ENCODE measurements around the gene LPP. TPM values are rescaled to one million over a fixed set of nuclear protein-coding genes. Genes with fewer than 3 reads are reported as not detected.

The LPP gene
- total and polyA plus RNA-seq, 9 of the 15 experiments (the other 6 are each of a cell fraction or from before 2014, with no cell fraction given), result 0.07 to 0.18 TPM; not detected in 7

GRCh38 chr3:188472336-188472735 is 318.4 kb downstream of the LPP start:
- Histone ChIP-seq H3K9ac (ENCODE audit: insufficient read depth in 1 of 2, low read depth in 2 of 2, low read length in 2 of 2) (no peak overlapping the region), H3K27me3 (ENCODE audit: control insufficient read depth in 2 of 2, insufficient read depth in 2 of 2, low read length in 2 of 2) (no peaks in the 10 kb centered on the region), H2AFZ (ENCODE audit: low read depth, low read length) (no peak overlapping the region), H3K4me2 (ENCODE audit: insufficient read depth, low read length) (no peak overlapping the region), H4K20me1 (replicated peaks; ENCODE audit: control insufficient read depth, insufficient read depth, low read length) (no peaks in the 10 kb centered on the region), H3K36me3 (ENCODE audit: control insufficient read depth, insufficient read depth, low read length) (no peaks in the 10 kb centered on the region), H3K9me1 (ENCODE audit: control insufficient read depth, insufficient read depth, low read length) (no peaks in the 10 kb centered on the region), H3K4me1 (replicated peaks in 1 of 2; ENCODE audit: control insufficient read depth in 2 of 2, insufficient read depth in 2 of 2, low read length in 2 of 2) (no peaks in the 10 kb centered on the region), H3K27ac (ENCODE audit: extremely low read depth, low read depth, low read length) (no peak overlapping the region), H3K79me2 (ENCODE audit: control insufficient read depth, insufficient read depth, low read length) (no peaks in the 10 kb centered on the region), H3K4me3 (no peak overlapping the region), H3K9me3 (replicated peaks; ENCODE audit: control insufficient read depth, insufficient read depth, low read depth, low read length) (no peaks in the 10 kb centered on the region)
- no peak for ATAC-seq
- no TSS peak for BruUV-seq (replicated peaks)
- no peak for FAIRE-seq
- WGBS (ENCODE audit: insufficient coverage, low coverage, missing lambda C conversion rate), result 0% methylated on average over 1 of the region's 1 CpG
- TF ChIP-seq CREB1 (IDR thresholded peaks at IDR 0.05) (no peak), CREB1 (CRISPR knock-in tag; IDR thresholded peaks at IDR 0.05) (no peak), ZNF41 (CRISPR knock-in tag; conservative IDR thresholded peaks at IDR 0.05) (no peak), ZNF224 (CRISPR knock-in tag; IDR thresholded peaks at IDR 0.05) (no peak)
- POLR2A ChIA-PET, result interaction anchor here (0.5 kb wide), 1 partner anchor 449 kb away, joined by 3 read pairs; no protein-coding TSS in a partner anchor
- CTCF ChIA-PET (ENCODE audit: low intra/inter-chr PET ratio), result no interaction called here
- in situ Hi-C loops (cut with MboI), result no loop called here
- no peak for DNase-seq (ENCODE audit: extremely low read depth in 1 of 4, low spot score in 3 of 4)
- intact Hi-C loops (cut with micrococcal nuclease), result no loop called here

- in situ Hi-C loops (cut with MboI), result no loop called here
- no peaks in the 10 kb centered on the region for H3K9me1 ChIP-seq (ENCODE audit: control insufficient read depth, insufficient read depth, low read length)
- no peak overlapping the region for H2AFZ ChIP-seq (ENCODE audit: low read depth, low read length)
- no peak overlapping the region for H3K4me3 ChIP-seq
- 6% methylated on average over 2 of the region's 2 CpGs for WGBS (ENCODE audit: insufficient coverage, low coverage, missing lambda C conversion rate)
- POLR2A ChIA-PET, result no interaction called here
- no peaks in the 10 kb centered on the region for H3K79me2 ChIP-seq (ENCODE audit: control insufficient read depth, insufficient read depth, low read length)
- H3K9ac ChIP-seq (ENCODE audit: insufficient read depth in 1 of 2, low read depth in 2 of 2, low read length in 2 of 2), result no peak overlapping the region
- H3K4me1 ChIP-seq (replicated peaks in 1 of 2; ENCODE audit: control insufficient read depth in 2 of 2, insufficient read depth in 2 of 2, low read length in 2 of 2), result no peaks in the 10 kb centered on the region
- DNase-seq (ENCODE audit: extremely low read depth in 1 of 4, low spot score in 3 of 4), result no peak
- intact Hi-C loops (cut with micrococcal nuclease), result no loop called here
- CTCF ChIA-PET (ENCODE audit: low intra/inter-chr PET ratio), result no interaction called here
- ATAC-seq, result no peak
- no peak overlapping the region for H3K27ac ChIP-seq (ENCODE audit: extremely low read depth, low read depth, low read length)
- no peaks in the 10 kb centered on the region for H3K27me3 ChIP-seq (ENCODE audit: control insufficient read depth in 2 of 2, insufficient read depth in 2 of 2, low read length in 2 of 2)
- no peaks in the 10 kb centered on the region for H3K9me3 ChIP-seq (replicated peaks; ENCODE audit: control insufficient read depth, insufficient read depth, low read depth, low read length)
- no peak for TF ChIP-seq ZNF408 (CRISPR knock-in tag; IDR thresholded peaks at IDR 0.05; ENCODE audit: low read depth)
- TF ChIP-seq MLLT1 (IDR thresholded peaks at IDR 0.05), result no peak
- no peak for TF ChIP-seq TAL1 (IDR thresholded peaks at IDR 0.05)
- no peak for TF ChIP-seq PRDM10 (IDR thresholded peaks at IDR 0.05; ENCODE audit: partially characterized antibody)
- H4K20me1 ChIP-seq (replicated peaks; ENCODE audit: control insufficient read depth, insufficient read depth, low read length), result no peaks in the 10 kb centered on the region
- no peak for FAIRE-seq
- no peaks in the 10 kb centered on the region for H3K36me3 ChIP-seq (ENCODE audit: control insufficient read depth, insufficient read depth, low read length)
- H3K4me2 ChIP-seq (ENCODE audit: insufficient read depth, low read length), result no peak overlapping the region
- BruUV-seq (replicated peaks), result no TSS peak
These were observed 319.1 kb downstream of the LPP start for GRCh38 chr3:188473045-188473444.

Data from K562 (cell line).